ENCODE results near the gene CHML. TPM values are rescaled to one million over a fixed set of nuclear protein-coding genes. Genes with fewer than 3 reads are reported as not detected.

CHML gene
- total RNA-seq, 1 donor, result 11.6 TPM

- Histone ChIP-seq H3K27me3 (ENCODE audit: insufficient read depth, low read length) (no peaks in the 10 kb centered on the region), H3K79me2 (ENCODE audit: insufficient read depth, low read length) (no peaks in the 10 kb centered on the region), H3K4me3 (ENCODE audit: insufficient read depth, low read length) (no peak overlapping the region), H4K20me1 (ENCODE audit: insufficient read depth, low read length) (no peaks in the 10 kb centered on the region), H3K9me3 (ENCODE audit: low read depth, low read length) (no peaks in the 10 kb centered on the region), H3K4me2 (ENCODE audit: insufficient read depth, low read length) (peak overlapping the region; percentile 13), H3K27ac (ENCODE audit: low read depth, low read length) (peak overlapping the region; percentile 41), H3K36me3 (ENCODE audit: insufficient read depth, low read length) (no peaks in the 10 kb centered on the region), H2AFZ (ENCODE audit: low read length) (no peak overlapping the region), H3K4me1 (ENCODE audit: insufficient read depth, low read length) (peaks cover 25% of the 10 kb centered on the region)
- no peak for DNase-seq (ENCODE audit: insufficient read length, low spot score, missing footprints)
- no peak for TF ChIP-seq CTCF (IDR thresholded peaks at IDR 0.05; ENCODE audit: extremely low read depth, low read depth, low read length)
These were observed 47.0 kb downstream of the CHML start for GRCh38 chr1:241593186-241593585.

- Histone ChIP-seq H4K20me1 (ENCODE audit: insufficient read depth, low read length) (no peaks in the 10 kb centered on the region), H3K79me2 (ENCODE audit: insufficient read depth, low read length) (no peaks in the 10 kb centered on the region), H3K27me3 (ENCODE audit: insufficient read depth, low read length) (no peaks in the 10 kb centered on the region), H3K4me1 (ENCODE audit: insufficient read depth, low read length) (peaks cover 25% of the 10 kb centered on the region), H2AFZ (ENCODE audit: low read length) (no peak overlapping the region), H3K27ac (ENCODE audit: low read depth, low read length) (peak overlapping the region; percentile 41), H3K4me2 (ENCODE audit: insufficient read depth, low read length) (peak overlapping the region; percentile 40), H3K36me3 (ENCODE audit: insufficient read depth, low read length) (no peaks in the 10 kb centered on the region), H3K4me3 (ENCODE audit: insufficient read depth, low read length) (no peak overlapping the region), H3K9me3 (ENCODE audit: low read depth, low read length) (no peaks in the 10 kb centered on the region)
- TF ChIP-seq CTCF (IDR thresholded peaks at IDR 0.05; ENCODE audit: extremely low read depth, low read depth, low read length), result no peak
- no peak for DNase-seq (ENCODE audit: insufficient read length, low spot score, missing footprints)
These were observed 47.8 kb downstream of the CHML start for GRCh38 chr1:241592273-241592958.

GRCh38 chr1:241591736-241592135 lies 48.4 kb downstream of the CHML start:
- Histone ChIP-seq H2AFZ (ENCODE audit: low read length) (no peak overlapping the region), H3K27ac (ENCODE audit: low read depth, low read length) (no peak overlapping the region), H3K9me3 (ENCODE audit: low read depth, low read length) (no peaks in the 10 kb centered on the region), H3K4me2 (ENCODE audit: insufficient read depth, low read length) (no peak overlapping the region), H3K4me3 (ENCODE audit: insufficient read depth, low read length) (no peak overlapping the region), H3K79me2 (ENCODE audit: insufficient read depth, low read length) (no peaks in the 10 kb centered on the region), H3K4me1 (ENCODE audit: insufficient read depth, low read length) (peaks cover 25% of the 10 kb centered on the region), H4K20me1 (ENCODE audit: insufficient read depth, low read length) (no peaks in the 10 kb centered on the region), H3K27me3 (ENCODE audit: insufficient read depth, low read length) (no peaks in the 10 kb centered on the region), H3K36me3 (ENCODE audit: insufficient read depth, low read length) (no peaks in the 10 kb centered on the region)
- DNase-seq (ENCODE audit: insufficient read length, low spot score, missing footprints), result no peak
- TF ChIP-seq CTCF (IDR thresholded peaks at IDR 0.05; ENCODE audit: extremely low read depth, low read depth, low read length), result no peak

- H3K79me2 ChIP-seq (ENCODE audit: insufficient read depth, low read length), result no peaks in the 10 kb centered on the region
- no peak overlapping the region for H2AFZ ChIP-seq (ENCODE audit: low read length)
- H3K4me3 ChIP-seq (ENCODE audit: insufficient read depth, low read length), result no peak overlapping the region
- no peak for DNase-seq (ENCODE audit: insufficient read length, low spot score, missing footprints)
- H3K9me3 ChIP-seq (ENCODE audit: low read depth, low read length), result no peaks in the 10 kb centered on the region
- no peak overlapping the region for H3K4me2 ChIP-seq (ENCODE audit: insufficient read depth, low read length)
- no peaks in the 10 kb centered on the region for H3K27me3 ChIP-seq (ENCODE audit: insufficient read depth, low read length)
- H3K36me3 ChIP-seq (ENCODE audit: insufficient read depth, low read length), result no peaks in the 10 kb centered on the region
- H3K4me1 ChIP-seq (ENCODE audit: insufficient read depth, low read length), result peaks cover 25% of the 10 kb centered on the region
- TF ChIP-seq CTCF (IDR thresholded peaks at IDR 0.05; ENCODE audit: extremely low read depth, low read depth, low read length), result no peak
- no peaks in the 10 kb centered on the region for H4K20me1 ChIP-seq (ENCODE audit: insufficient read depth, low read length)
- no peak overlapping the region for H3K27ac ChIP-seq (ENCODE audit: low read depth, low read length)
These were observed 48.9 kb downstream of the CHML start for GRCh38 chr1:241591317-241591716.
